ENCODE data around the gene FOXRED1. TPM values are rescaled to one million over a fixed set of nuclear protein-coding genes. Genes with fewer than 3 reads are reported as not detected.
A peak's percentile ranks its signal among the peaks of the same experiment; 100 is the strongest.

FOXRED1 gene
- total and polyA plus RNA-seq, 2 of the 13 experiments (the other 11 are each of a cell fraction or from before 2014, with no cell fraction given) = 29.6 to 42.9 TPM

GRCh38 chr11:126303623-126304456, 34.9 kb downstream of the FOXRED1 start, which contains the start of gene DCPS (continued):
- TF ChIP-seq ZNF280D (CRISPR knock-in tag; IDR thresholded peaks at IDR 0.05) (peak; percentile 41; the same call in 1 of the 2 replicates), ZNF18 (CRISPR knock-in tag; IDR thresholded peaks at IDR 0.05; ENCODE audit: insufficient replicate concordance) (no peak), ZNF234 (CRISPR knock-in tag; conservative IDR thresholded peaks at IDR 0.05) (peak; percentile 91), ZMAT3 (CRISPR knock-in tag; conservative IDR thresholded peaks at IDR 0.05) (peak; percentile 83; the same call in 1 of the 2 replicates), SALL1 (CRISPR knock-in tag; IDR thresholded peaks at IDR 0.05) (peak; percentile 93), ZFP37 (CRISPR knock-in tag; IDR thresholded peaks at IDR 0.05; ENCODE audit: borderline replicate concordance) (0 out of 2 replicates have a peak, but pooled peaks have one; percentile 28), TCF12 (IDR thresholded peaks at IDR 0.05) (no peak), TCF12 (CRISPR knock-in tag; IDR thresholded peaks at IDR 0.05) (0 out of 2 replicates have a peak, but pooled peaks have one; percentile 15), HCFC1 (IDR thresholded peaks at IDR 0.05; ENCODE audit: low read depth, low read length) (no peak), HDAC1 (CRISPR knock-in tag; IDR thresholded peaks at IDR 0.05) (peak; percentile 97), ZNF713 (CRISPR knock-in tag; IDR thresholded peaks at IDR 0.05) (no peak), EEA1 (CRISPR knock-in tag; IDR thresholded peaks at IDR 0.05; ENCODE audit: borderline replicate concordance) (peak; percentile 86), ZNF317 (CRISPR knock-in tag; IDR thresholded peaks at IDR 0.05) (no peak; the same call in 1 of the 2 replicates), THAP7 (CRISPR knock-in tag; IDR thresholded peaks at IDR 0.05) (peak; percentile 87), KMT2A (CRISPR knock-in tag; IDR thresholded peaks at IDR 0.05) (peak; percentile 97)

All from HepG2 (cell line).